ENCODE results near the gene NUP133. TPM values are rescaled to one million over a fixed set of nuclear protein-coding genes. Genes with fewer than 3 reads are reported as not detected.
A peak's percentile ranks its signal among the peaks of the same experiment; 100 is the strongest.

Gene NUP133
- polyA plus RNA-seq, 3 donors = 9.0 to 12.8 (median 12.4) TPM

GRCh38 chr1:229464672-229465071 lies 43.5 kb downstream of the NUP133 start:
- H3K4me3 Mint-ChIP-seq = no peak overlapping the region
- Histone ChIP-seq H4K20me1 (ENCODE audit: insufficient read depth, low read length) (no peaks in the 10 kb centered on the region), H2AFZ (ENCODE audit: insufficient read depth, low read depth, low read length, poor library complexity, severe bottlenecking) (no peak overlapping the region), H3K27ac (ENCODE audit: low read depth in 1 of 2, low read length in 2 of 2) (no peak overlapping the region), H3K9me3 (replicated peaks in 1 of 2; ENCODE audit: control insufficient read depth in 1 of 2, insufficient read depth in 1 of 2, low read length in 2 of 2) (no peaks in the 10 kb centered on the region), H3K4me2 (replicated peaks; ENCODE audit: extremely low read depth, low read length, poor library complexity, severe bottlenecking) (no peak overlapping the region), H3K4me3 (replicated peaks in 1 of 3; ENCODE audit: low read depth in 2 of 3, low read length in 3 of 3) (no peak overlapping the region), H3K4me1 (ENCODE audit: control insufficient read depth in 1 of 2, insufficient read depth in 2 of 2, low read length in 2 of 2) (no peaks in the 10 kb centered on the region), H3K79me2 (ENCODE audit: insufficient read depth, low read length) (no peaks in the 10 kb centered on the region), H3K9ac (ENCODE audit: insufficient read depth, low read length, poor library complexity, severe bottlenecking) (no peak overlapping the region), H3K36me3 (replicated peaks in 1 of 2; ENCODE audit: control insufficient read depth in 1 of 2, insufficient read depth in 2 of 2, low read length in 2 of 2) (peaks cover 86 to 99% of the 10 kb centered on the region in 2 donors), H3K27me3 (ENCODE audit: control insufficient read depth in 2 of 2, insufficient read depth in 2 of 2, low read length in 2 of 2) (no peaks in the 10 kb centered on the region)
- H3K27me3 Mint-ChIP-seq (ENCODE audit: low read depth in 3 of 3) = peaks cover 0 to 2% (median 0%) of the 10 kb centered on the region in 3 donors
- no peaks in the 10 kb centered on the region for H3K9me3 Mint-ChIP-seq
- no peak for TF ChIP-seq CTCF (IDR thresholded peaks at IDR 0.05)
- peaks cover 89 to 96% of the 10 kb centered on the region in 2 donors for H3K36me3 Mint-ChIP-seq
- no peak for DNase-seq
- H3K4me1 Mint-ChIP-seq = no peaks in the 10 kb centered on the region
- WGBS (ENCODE audit: insufficient coverage) = 99% methylated on average over 8 of the region's 8 CpGs
- H3K27ac Mint-ChIP-seq = no peak overlapping the region
- intact Hi-C loops (cut with micrococcal nuclease) = no loop called here

- H3K27ac Mint-ChIP-seq = peak overlapping the region in 2 of 7 donors; percentile 2 to 66
- no peak overlapping the region for H3K4me3 ChIP-seq (replicated peaks in 1 of 3; ENCODE audit: low read depth in 2 of 3, low read length in 3 of 3)
- no peaks in the 10 kb centered on the region for H3K4me1 Mint-ChIP-seq
- H3K27me3 ChIP-seq (ENCODE audit: control insufficient read depth in 2 of 2, insufficient read depth in 2 of 2, low read length in 2 of 2) = no peaks in the 10 kb centered on the region
- H3K9ac ChIP-seq (ENCODE audit: insufficient read depth, low read length, poor library complexity, severe bottlenecking) = no peak overlapping the region
- H3K36me3 Mint-ChIP-seq = peaks cover 83 to 95% of the 10 kb centered on the region in 2 donors
- no peak for DNase-seq
- H3K36me3 ChIP-seq (replicated peaks in 1 of 2; ENCODE audit: control insufficient read depth in 1 of 2, insufficient read depth in 2 of 2, low read length in 2 of 2) = peaks cover 89 to 99% of the 10 kb centered on the region in 2 donors
- H2AFZ ChIP-seq (ENCODE audit: insufficient read depth, low read depth, low read length, poor library complexity, severe bottlenecking) = no peak overlapping the region
- no peak for TF ChIP-seq CTCF (IDR thresholded peaks at IDR 0.05)
- H3K79me2 ChIP-seq (ENCODE audit: insufficient read depth, low read length) = no peaks in the 10 kb centered on the region
- no peak overlapping the region for H3K4me3 Mint-ChIP-seq
- WGBS (ENCODE audit: insufficient coverage) = 100% methylated on average over 1 of the region's 7 CpGs
- no peaks in the 10 kb centered on the region for H4K20me1 ChIP-seq (ENCODE audit: insufficient read depth, low read length)
- peaks cover 0 to 2% (median 0%) of the 10 kb centered on the region in 3 donors for H3K27me3 Mint-ChIP-seq (ENCODE audit: low read depth in 3 of 3)
- H3K9me3 Mint-ChIP-seq = no peaks in the 10 kb centered on the region
- intact Hi-C loops (cut with micrococcal nuclease) = no loop called here
- H3K4me1 ChIP-seq (ENCODE audit: control insufficient read depth in 1 of 2, insufficient read depth in 2 of 2, low read length in 2 of 2) = no peaks in the 10 kb centered on the region
- H3K4me2 ChIP-seq (replicated peaks; ENCODE audit: extremely low read depth, low read length, poor library complexity, severe bottlenecking) = no peak overlapping the region
- no peaks in the 10 kb centered on the region for H3K9me3 ChIP-seq (replicated peaks in 1 of 2; ENCODE audit: control insufficient read depth in 1 of 2, insufficient read depth in 1 of 2, low read length in 2 of 2)
- no peak overlapping the region for H3K27ac ChIP-seq (ENCODE audit: low read depth in 1 of 2, low read length in 2 of 2)
Observed at GRCh38 chr1:229461032-229461668, 47.0 kb downstream of the NUP133 start.
